Neutrophil (primary cell): Measurements from ENCODE around the gene GRID2.

ENCODE experiments used
- H3K27ac ChIP-seq: fragments of 200-600 bp; sonication (generic); 2 replicates; pipeline ENCODE4 v1.5.1; 2016; ENCODE audit warnings: mild to moderate bottlenecking, moderate library complexity
- H3K27me3 ChIP-seq: fragments of 200-600 bp; sonication (generic); 2 replicates; pipeline ENCODE4 v1.6.0; 2016; ENCODE audit warnings: mild to moderate bottlenecking
- H3K36me3 ChIP-seq: fragments of 200-600 bp; sonication (generic); 2 replicates; pipeline ENCODE4 v1.5.1; 2017
- H3K4me1 ChIP-seq, 2 experiments: fragments of 200-600 bp in 1 of 2; sonication (generic) in 1 of 2; 1 replicate in 1 of 2; 2 replicates in 1 of 2; pipeline versions ENCODE4 v1.5.1 to v1.6.1; 2013 to 2016; ENCODE audit warnings: low read depth in 1 of 2, low read length in 1 of 2, mild to moderate bottlenecking in 1 of 2, moderate library complexity in 1 of 2; ENCODE audit not compliant: control insufficient read depth in 1 of 2, insufficient read depth in 1 of 2
- H3K4me3 ChIP-seq, 2 experiments: fragments of 200-600 bp in 1 of 2; sonication (generic) in 1 of 2; 1 replicate in 1 of 2; 2 replicates in 1 of 2; pipeline ENCODE4 v1.5.1; 2013 to 2016; ENCODE audit warnings: low read depth in 1 of 2, low read length in 1 of 2, mild to moderate bottlenecking in 1 of 2, moderate library complexity in 1 of 2
- H3K9me3 ChIP-seq: fragments of 200-600 bp; sonication (generic); 2 replicates; pipeline ENCODE4 v1.5.1; 2016
- CTCF ChIP-seq: fragments of 200-600 bp; sonication (generic); IDR thresholded peaks from 2 replicates; pipeline ENCODE4 v1.5.1; 2016; ENCODE audit warnings: antibody characterized with exemption

GRID2 gene

GRCh38 chr4:92733231-92733630, 429.5 kb downstream of the GRID2 start:
- TF ChIP-seq CTCF: no peak
- no peaks in the 10 kb centered on the region for H3K36me3 ChIP-seq
- no peak overlapping the region for H3K4me3 ChIP-seq
- no peaks in the 10 kb centered on the region for H3K27me3 ChIP-seq
- no peaks in the 10 kb centered on the region for H3K9me3 ChIP-seq
- no peak overlapping the region for H3K27ac ChIP-seq
- no peaks in the 10 kb centered on the region for H3K4me1 ChIP-seq

GRCh38 chr4:92735025-92735665, 431.4 kb downstream of the GRID2 start:
- Histone ChIP-seq H3K27me3 (no peaks in the 10 kb centered on the region), H3K4me1 (no peaks in the 10 kb centered on the region), H3K9me3 (no peaks in the 10 kb centered on the region), H3K27ac (no peak overlapping the region), H3K36me3 (no peaks in the 10 kb centered on the region), H3K4me3 (no peak overlapping the region)
- TF ChIP-seq CTCF: no peak

- H3K9me3 ChIP-seq: no peaks in the 10 kb centered on the region
- H3K27me3 ChIP-seq: no peaks in the 10 kb centered on the region
- H3K27ac ChIP-seq: no peak overlapping the region
- no peak overlapping the region for H3K4me3 ChIP-seq
- no peaks in the 10 kb centered on the region for H3K4me1 ChIP-seq
- H3K36me3 ChIP-seq: no peaks in the 10 kb centered on the region
- no peak for TF ChIP-seq CTCF
Observed at GRCh38 chr4:92760433-92760832, 456.7 kb downstream of the GRID2 start.

GRCh38 chr4:92776080-92776479, 472.3 kb downstream of the GRID2 start:
- Histone ChIP-seq H3K27me3 (no peaks in the 10 kb centered on the region), H3K27ac (no peak overlapping the region), H3K9me3 (no peaks in the 10 kb centered on the region), H3K36me3 (no peaks in the 10 kb centered on the region), H3K4me3 (no peak overlapping the region), H3K4me1 (no peaks in the 10 kb centered on the region)
- no peak for TF ChIP-seq CTCF

GRCh38 chr4:92789741-92790140, 486.0 kb downstream of the GRID2 start:
- no peak overlapping the region for H3K27ac ChIP-seq
- no peaks in the 10 kb centered on the region for H3K9me3 ChIP-seq
- H3K36me3 ChIP-seq: no peaks in the 10 kb centered on the region
- no peak overlapping the region for H3K4me3 ChIP-seq
- H3K4me1 ChIP-seq: no peaks in the 10 kb centered on the region
- no peak for TF ChIP-seq CTCF
- no peaks in the 10 kb centered on the region for H3K27me3 ChIP-seq
